Keratinocyte (primary cell): Measurements from ENCODE around the gene PDZD2. TPM values are rescaled to one million over a fixed set of nuclear protein-coding genes. Genes with fewer than 3 reads are reported as not detected.

Experiments used
- DNase-seq: peaks from one replicate; pipeline ENCODE4 v3.0.0-alpha.2; 2011; ENCODE audit warnings: low read depth, missing footprints, low spot score
- FAIRE-seq: peaks from 2 replicates; lab custom pipeline; 2011; peaks lifted over from hg19 to GRCh38; lab: Jason Lieb, UNC
- H2AFZ ChIP-seq: 2 replicates; pipeline ENCODE4 v1.6.0; 2012; ENCODE audit warnings: low read length, control low read depth, inconsistent platforms; ENCODE audit not compliant: control insufficient read depth
- H3K27ac ChIP-seq: 2 replicates; pipeline ENCODE4 v1.5.1; 2011; ENCODE audit warnings: low read length; ENCODE audit not compliant: control insufficient read depth, insufficient read depth
- H3K27me3 ChIP-seq: 3 replicates; pipeline ENCODE4 v1.6.0; 2011; ENCODE audit warnings: low read length; ENCODE audit not compliant: control insufficient read depth, insufficient read depth; ENCODE audit errors: extremely low read depth
- H3K36me3 ChIP-seq, 2 experiments: 2 replicates in 1 of 2; 3 replicates in 1 of 2; pipeline ENCODE4 v1.5.1; 2011; ENCODE audit warnings: low read length in 2 of 2, mild to moderate bottlenecking in 1 of 2; ENCODE audit not compliant: control insufficient read depth in 2 of 2, insufficient read depth in 2 of 2; ENCODE audit errors: extremely low read depth in 1 of 2
- H3K4me1 ChIP-seq: 3 replicates; pipeline ENCODE4 v1.5.1; 2011; ENCODE audit warnings: low read length; ENCODE audit not compliant: control insufficient read depth, insufficient read depth; ENCODE audit errors: extremely low read depth
- H3K4me2 ChIP-seq: 3 replicates; pipeline ENCODE4 v1.6.0; 2011; ENCODE audit warnings: low read depth, low read length; ENCODE audit not compliant: control insufficient read depth, insufficient read depth; ENCODE audit errors: extremely low read depth
- H3K4me3 ChIP-seq, 3 experiments: fragments of 200-600 bp in 1 of 3; sonication (generic) in 1 of 3; 2 replicates in 2 of 3; 3 replicates in 1 of 3; pipeline ENCODE4 v1.5.1; 2011 to 2016; ENCODE audit warnings: low read length in 3 of 3, mild to moderate bottlenecking in 3 of 3, control low read depth in 2 of 3, inconsistent platforms in 1 of 3, low read depth in 1 of 3, mixed read lengths in 1 of 3, mixed run types in 1 of 3, moderate library complexity in 1 of 3; ENCODE audit not compliant: control insufficient read depth in 2 of 3, insufficient read depth in 2 of 3; ENCODE audit errors: extremely low read depth in 1 of 3
- H3K79me2 ChIP-seq: 2 replicates; pipeline ENCODE4 v1.6.0; 2012; ENCODE audit warnings: low read length; ENCODE audit not compliant: control insufficient read depth, insufficient read depth
- H3K9ac ChIP-seq: 3 replicates; pipeline ENCODE4 v1.6.0; 2011; ENCODE audit warnings: low read length; ENCODE audit not compliant: control insufficient read depth, insufficient read depth; ENCODE audit errors: extremely low read depth
- H3K9me1 ChIP-seq: 3 replicates; pipeline ENCODE4 v1.6.0; 2011; ENCODE audit warnings: low read length; ENCODE audit not compliant: control insufficient read depth, insufficient read depth; ENCODE audit errors: extremely low read depth
- H3K9me3 ChIP-seq: 2 replicates; pipeline ENCODE4 v1.5.1; 2012; ENCODE audit warnings: low read depth, low read length; ENCODE audit not compliant: control insufficient read depth
- H4K20me1 ChIP-seq: 3 replicates; pipeline ENCODE4 v1.6.0; 2011; ENCODE audit warnings: low read length; ENCODE audit not compliant: control insufficient read depth, insufficient read depth; ENCODE audit errors: extremely low read depth
- EZH2 ChIP-seq: IDR thresholded peaks from one replicate; pipeline ENCODE4 v1.6.1; 2012; ENCODE audit warnings: inconsistent platforms, mild to moderate bottlenecking, low read length, moderate library complexity
- dilution Hi-C: fragments of 300-500 bp; cut with MboI; formaldehyde crosslinking; loops from one replicate; pipeline ENCODE4 v1.7.0; 2020; ENCODE audit warnings: low sequenced_read_pairs; ENCODE audit not compliant: extremely low pct_ligation_motif_present
- polyA plus RNA-seq, 5 experiments: library from polyadenylated mRNA; depleted of rRNA in 3 of 5; stranded (reverse) in 3 of 5; stranded (forward) in 1 of 5; unstranded in 1 of 5; fragments of >200 nt; gene quantifications; 1 replicate in 1 of 5; 2 replicates in 3 of 5; 3 replicates in 1 of 5; pipeline versions ENCODE4 v1.2.1 to v1.2.3, GENCODE V29; 2011 to 2012; ENCODE audit warnings: missing spikeins in 2 of 5, low read depth in 1 of 5, low replicate concordance in 1 of 5
- TF ChIP-seq, protein P1 (sequence below), 3 experiments: IDR thresholded peaks in 1 of 3; conservative IDR thresholded peaks in 1 of 3; optimal IDR thresholded peaks in 1 of 3; 2 replicates in 2 of 3; 3 replicates in 1 of 3; pipeline versions ENCODE3 to v1.5.1; 2011; ENCODE audit warnings: low read length in 3 of 3, mild to moderate bottlenecking in 3 of 3, moderate library complexity in 2 of 3, control low read depth in 1 of 3, inconsistent platforms in 1 of 3; ENCODE audit not compliant: insufficient read depth in 2 of 3; ENCODE audit errors: extremely low read depth in 1 of 3

Gene PDZD2
- polyA plus RNA-seq, 1 donor (not counting 4 experiments of a cell fraction or from before 2014, with no cell fraction given), result 7.3 TPM

DNA sequence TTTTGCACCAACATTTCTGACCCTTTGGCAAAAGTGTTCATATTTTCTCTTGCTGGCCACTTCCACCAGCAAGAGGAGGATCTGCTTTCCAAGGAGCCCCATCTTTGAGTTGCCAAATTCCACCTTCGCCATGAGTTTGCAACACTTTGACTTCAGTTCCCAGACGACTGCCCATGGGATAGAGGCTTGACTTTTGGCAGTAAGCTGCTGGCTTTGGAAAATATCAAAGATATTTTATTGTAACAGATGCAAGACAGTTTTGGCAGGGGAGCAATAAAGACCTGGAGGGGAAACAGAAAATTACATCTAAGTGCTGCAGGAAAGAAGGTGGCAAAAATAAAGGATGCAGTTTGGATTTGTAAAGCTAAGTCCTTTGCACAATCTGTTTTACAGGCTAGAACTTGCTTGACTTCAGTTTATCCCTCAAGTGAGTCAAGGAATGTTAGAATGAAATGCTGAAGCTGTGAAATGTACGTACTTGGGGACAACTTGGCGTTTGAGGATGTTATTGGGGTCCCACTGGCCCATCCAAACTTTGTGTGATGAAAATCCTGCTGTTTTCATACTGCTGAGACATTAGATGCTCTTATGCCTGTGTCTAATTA is 302.3 kb downstream of the PDZD2 start:
- Histone ChIP-seq H3K4me1 (peaks cover 75% of the 10 kb centered on the region), H3K27ac (peak overlapping the region; percentile 46), H3K9me3 (no peaks in the 10 kb centered on the region), H3K27me3 (no peaks in the 10 kb centered on the region), H3K4me3 (no peak overlapping the region), H3K9me1 (no peaks in the 10 kb centered on the region), H3K4me2 (peak overlapping the region; percentile 75), H3K9ac (no peak overlapping the region), H3K36me3 (no peaks in the 10 kb centered on the region), H3K79me2 (peaks cover 18% of the 10 kb centered on the region), H4K20me1 (no peaks in the 10 kb centered on the region), H2AFZ (no peak overlapping the region)
- dilution Hi-C loops, result no loop called here
- DNase-seq (no peak), FAIRE-seq (peak; percentile 51)
- TF ChIP-seq, protein P1, sequence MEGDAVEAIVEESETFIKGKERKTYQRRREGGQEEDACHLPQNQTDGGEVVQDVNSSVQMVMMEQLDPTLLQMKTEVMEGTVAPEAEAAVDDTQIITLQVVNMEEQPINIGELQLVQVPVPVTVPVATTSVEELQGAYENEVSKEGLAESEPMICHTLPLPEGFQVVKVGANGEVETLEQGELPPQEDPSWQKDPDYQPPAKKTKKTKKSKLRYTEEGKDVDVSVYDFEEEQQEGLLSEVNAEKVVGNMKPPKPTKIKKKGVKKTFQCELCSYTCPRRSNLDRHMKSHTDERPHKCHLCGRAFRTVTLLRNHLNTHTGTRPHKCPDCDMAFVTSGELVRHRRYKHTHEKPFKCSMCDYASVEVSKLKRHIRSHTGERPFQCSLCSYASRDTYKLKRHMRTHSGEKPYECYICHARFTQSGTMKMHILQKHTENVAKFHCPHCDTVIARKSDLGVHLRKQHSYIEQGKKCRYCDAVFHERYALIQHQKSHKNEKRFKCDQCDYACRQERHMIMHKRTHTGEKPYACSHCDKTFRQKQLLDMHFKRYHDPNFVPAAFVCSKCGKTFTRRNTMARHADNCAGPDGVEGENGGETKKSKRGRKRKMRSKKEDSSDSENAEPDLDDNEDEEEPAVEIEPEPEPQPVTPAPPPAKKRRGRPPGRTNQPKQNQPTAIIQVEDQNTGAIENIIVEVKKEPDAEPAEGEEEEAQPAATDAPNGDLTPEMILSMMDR (optimal IDR thresholded peaks at IDR 0.05 in 1 of 3, IDR thresholded peaks at IDR 0.05 in 1 of 3, conservative IDR thresholded peaks at IDR 0.05 in 1 of 3; ENCODE audit: extremely low read depth in 1 of 3, insufficient read depth in 2 of 3, low read length in 3 of 3), result peak in 1 of 3 experiments; percentile 11
- TF ChIP-seq EZH2, result no peak

DNA sequence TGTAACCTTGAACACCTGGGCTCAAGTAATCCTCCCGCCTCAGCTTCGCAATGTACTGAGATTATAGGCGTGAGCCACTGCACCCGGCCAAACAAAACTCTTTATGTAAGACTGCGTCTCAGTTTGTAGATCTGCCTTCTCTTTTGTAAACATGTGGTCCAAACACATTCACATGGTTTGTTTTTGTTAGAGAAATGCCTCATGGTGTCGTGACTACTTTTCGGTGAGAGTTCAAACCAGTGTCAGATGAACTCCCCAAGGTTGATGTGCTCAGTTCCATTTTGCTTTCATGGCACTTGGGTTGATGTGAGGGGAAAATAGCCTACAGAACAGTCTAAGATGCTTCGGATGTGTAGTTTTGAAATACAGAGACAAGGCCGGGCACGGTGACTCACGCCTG is 303.6 kb downstream of the PDZD2 start:
- Histone ChIP-seq H3K36me3 (no peaks in the 10 kb centered on the region), H3K9me3 (no peaks in the 10 kb centered on the region), H3K27ac (peak overlapping the region; percentile 46), H3K9me1 (no peaks in the 10 kb centered on the region), H3K4me1 (peaks cover 68% of the 10 kb centered on the region), H3K4me3 (no peak overlapping the region), H2AFZ (no peak overlapping the region), H4K20me1 (no peaks in the 10 kb centered on the region), H3K9ac (no peak overlapping the region), H3K27me3 (no peaks in the 10 kb centered on the region), H3K4me2 (peak overlapping the region; percentile 75), H3K79me2 (peaks cover 18% of the 10 kb centered on the region)
- TF ChIP-seq, protein P1 (optimal IDR thresholded peaks at IDR 0.05 in 1 of 3, IDR thresholded peaks at IDR 0.05 in 1 of 3, conservative IDR thresholded peaks at IDR 0.05 in 1 of 3; ENCODE audit: extremely low read depth in 1 of 3, insufficient read depth in 2 of 3, low read length in 3 of 3), result no peak
- TF ChIP-seq EZH2, result no peak
- FAIRE-seq (no peak), DNase-seq (no peak)
- dilution Hi-C loops, result no loop called here
